Measurements from ENCODE around the gene ATXN3. TPM values are rescaled to one million over a fixed set of nuclear protein-coding genes. Genes with fewer than 3 reads are reported as not detected.
A peak's percentile ranks its signal among the peaks of the same experiment; 100 is the strongest.

The ATXN3 gene
- polyA plus RNA-seq (2013), result 15.8 and 16.2 TPM in 2 replicates

DNA sequence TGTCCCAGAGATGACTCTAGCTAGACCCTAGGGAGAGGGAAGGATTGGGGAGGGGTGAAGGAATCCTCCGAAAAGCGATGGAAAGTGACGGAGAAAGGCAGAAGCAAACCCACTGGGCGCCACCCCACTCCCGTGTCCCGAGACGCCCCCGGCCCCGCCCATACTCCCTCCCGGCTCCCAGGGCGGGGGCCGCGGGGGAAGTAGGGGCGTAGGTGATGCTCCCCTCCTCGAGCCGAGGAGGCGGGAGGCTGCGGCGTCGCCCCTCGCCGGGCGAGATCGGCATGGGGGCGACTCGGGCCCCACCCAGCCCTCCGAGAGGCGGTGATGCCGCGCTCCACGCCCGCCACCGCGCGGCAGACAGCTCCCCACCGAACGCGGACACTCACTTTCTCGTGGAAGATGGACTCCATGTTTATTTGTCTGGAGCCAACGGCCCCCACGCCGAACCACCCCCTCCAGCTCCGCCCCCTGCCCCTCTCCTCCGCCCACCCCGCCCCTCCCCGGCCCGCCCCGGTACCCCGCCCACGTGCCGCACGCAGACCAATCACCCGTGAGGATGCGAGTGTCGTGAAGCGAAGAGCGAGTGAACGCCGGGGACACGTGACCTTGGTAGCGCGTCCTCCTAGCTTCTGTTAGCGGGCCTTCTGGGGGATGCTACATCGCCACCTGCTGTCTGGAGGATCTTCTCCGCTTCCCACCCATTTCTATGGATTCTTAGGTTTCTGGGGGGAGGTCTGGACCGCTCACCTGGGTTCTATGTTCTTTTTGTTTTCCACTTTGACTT is at the start of gene ATXN3:
ATXN3 (minus strand) TSS at position 440 of the 784 bp plus-strand sequence; CDS start at position 410, 30 bp downstream.
- peak; percentile 98 for DNase-seq
- H3K79me2 ChIP-seq (ENCODE audit: control insufficient read depth, insufficient read depth, low read length, poor library complexity), result peaks cover 8% of the 10 kb centered on the region
- peak within 1 kb of the TSS; percentile 92 for H4K12ac ChIP-seq (ENCODE audit: low read depth, low read length)
- H3K4ac ChIP-seq (ENCODE audit: low read depth, low read length), result peak within 1 kb of the TSS; percentile 65
- H3K18ac ChIP-seq (ENCODE audit: low read length), result peak within 1 kb of the TSS; percentile 79
- peak within 1 kb of the TSS; percentile 89 for H3K14ac ChIP-seq (ENCODE audit: low read length)
- H2BK12ac ChIP-seq (ENCODE audit: low read length), result no peak within 1 kb of the TSS
- peak within 1 kb of the TSS; percentile 95 for H4K91ac ChIP-seq (ENCODE audit: low read depth, low read length)
- peak within 1 kb of the TSS; percentile 33 for H2AFZ ChIP-seq (ENCODE audit: insufficient read depth, low read length, poor library complexity)
- H3K23ac ChIP-seq (ENCODE audit: low read length), result no peak within 1 kb of the TSS
- H3K36me3 ChIP-seq (ENCODE audit: control insufficient read depth in 1 of 2, insufficient read depth in 2 of 2, low read length in 2 of 2), result no peaks in the 10 kb centered on the region
- no peak within 1 kb of the TSS for H2AK5ac ChIP-seq (ENCODE audit: low read length)
- H3K4me1 ChIP-seq (ENCODE audit: control insufficient read depth in 1 of 2, insufficient read depth in 2 of 2, low read length in 2 of 2), result peaks cover 0 to 3% of the 10 kb centered on the region in 2 experiments
- no peaks in the 10 kb centered on the region for H3K9me3 ChIP-seq (ENCODE audit: insufficient read depth, low read depth, low read length)
- H3K9ac ChIP-seq (ENCODE audit: low read length), result peak within 1 kb of the TSS; percentile 85
- peak within 1 kb of the TSS; percentile 99 for H3K4me3 ChIP-seq (ENCODE audit: low read depth, low read length)
- peaks cover 5% of the 10 kb centered on the region for H3K79me1 ChIP-seq (ENCODE audit: low read length)
- peak within 1 kb of the TSS; percentile 67 for H3K27ac ChIP-seq (ENCODE audit: low read depth, low read length)
- H3K4me2 ChIP-seq (ENCODE audit: low read length), result peak within 1 kb of the TSS; percentile 98
- no peaks in the 10 kb centered on the region for H3K27me3 ChIP-seq (ENCODE audit: insufficient read depth, low read length)
- H4K8ac ChIP-seq (ENCODE audit: low read depth, low read length), result peak within 1 kb of the TSS; percentile 96
- no CpG with 5 or more reads among the region's 66 CpGs for WGBS (ENCODE audit: extremely low coverage, insufficient coverage, insufficient read length)
- peak within 1 kb of the TSS; percentile 55 for H2BK120ac ChIP-seq (ENCODE audit: insufficient read depth, low read length, poor library complexity)
- peak within 1 kb of the TSS; percentile 57 for H2BK5ac ChIP-seq (ENCODE audit: low read depth, low read length, poor library complexity)

- Histone ChIP-seq H3K4ac (ENCODE audit: low read depth, low read length) (no peak overlapping the region), H3K4me2 (ENCODE audit: low read length) (no peak overlapping the region), H3K9ac (ENCODE audit: low read length) (no peak overlapping the region), H2BK5ac (ENCODE audit: low read depth, low read length, poor library complexity) (no peak overlapping the region), H3K9me3 (ENCODE audit: insufficient read depth, low read depth, low read length) (no peaks in the 10 kb centered on the region), H3K27ac (ENCODE audit: low read depth, low read length) (no peak overlapping the region), H3K23ac (ENCODE audit: low read length) (no peak overlapping the region), H2AFZ (ENCODE audit: insufficient read depth, low read length, poor library complexity) (no peak overlapping the region), H3K14ac (ENCODE audit: low read length) (no peak overlapping the region), H3K4me3 (ENCODE audit: low read depth, low read length) (no peak overlapping the region), H3K79me2 (ENCODE audit: control insufficient read depth, insufficient read depth, low read length, poor library complexity) (no peaks in the 10 kb centered on the region), H4K8ac (ENCODE audit: low read depth, low read length) (no peak overlapping the region), H2AK5ac (ENCODE audit: low read length) (no peak overlapping the region), H3K36me3 (ENCODE audit: control insufficient read depth in 1 of 2, insufficient read depth in 2 of 2, low read length in 2 of 2) (peaks cover 13 to 27% of the 10 kb centered on the region in 2 experiments), H4K91ac (ENCODE audit: low read depth, low read length) (no peak overlapping the region), H3K4me1 (ENCODE audit: control insufficient read depth in 1 of 2, insufficient read depth in 2 of 2, low read length in 2 of 2) (no peaks in the 10 kb centered on the region), H2BK120ac (ENCODE audit: insufficient read depth, low read length, poor library complexity) (no peak overlapping the region), H3K79me1 (ENCODE audit: low read length) (no peaks in the 10 kb centered on the region), H4K12ac (ENCODE audit: low read depth, low read length) (no peak overlapping the region), H3K18ac (ENCODE audit: low read length) (no peak overlapping the region), H3K27me3 (ENCODE audit: insufficient read depth, low read length) (no peaks in the 10 kb centered on the region), H2BK12ac (ENCODE audit: low read length) (no peak overlapping the region)
- WGBS (ENCODE audit: extremely low coverage, insufficient coverage, insufficient read length), result 100% methylated on average over 1 of the region's 3 CpGs
- DNase-seq, result no peak
These were observed 48.0 kb upstream of the ATXN3 start for GRCh38 chr14:92154283-92154942.

- Histone ChIP-seq H3K23ac (ENCODE audit: low read length) (no peak overlapping the region), H4K12ac (ENCODE audit: low read depth, low read length) (no peak overlapping the region), H3K14ac (ENCODE audit: low read length) (no peak overlapping the region), H2BK120ac (ENCODE audit: insufficient read depth, low read length, poor library complexity) (no peak overlapping the region), H3K4me3 (ENCODE audit: low read depth, low read length) (no peak overlapping the region), H3K4me1 (ENCODE audit: control insufficient read depth in 1 of 2, insufficient read depth in 2 of 2, low read length in 2 of 2) (no peaks in the 10 kb centered on the region), H3K79me2 (ENCODE audit: control insufficient read depth, insufficient read depth, low read length, poor library complexity) (no peaks in the 10 kb centered on the region), H4K91ac (ENCODE audit: low read depth, low read length) (no peak overlapping the region), H3K9me3 (ENCODE audit: insufficient read depth, low read depth, low read length) (no peaks in the 10 kb centered on the region), H2BK12ac (ENCODE audit: low read length) (no peak overlapping the region), H3K79me1 (ENCODE audit: low read length) (no peaks in the 10 kb centered on the region), H3K9ac (ENCODE audit: low read length) (no peak overlapping the region), H3K36me3 (ENCODE audit: control insufficient read depth in 1 of 2, insufficient read depth in 2 of 2, low read length in 2 of 2) (peaks cover 13 to 26% of the 10 kb centered on the region in 2 experiments), H3K4me2 (ENCODE audit: low read length) (no peak overlapping the region), H3K27ac (ENCODE audit: low read depth, low read length) (no peak overlapping the region), H4K8ac (ENCODE audit: low read depth, low read length) (no peak overlapping the region), H2AFZ (ENCODE audit: insufficient read depth, low read length, poor library complexity) (no peak overlapping the region), H2BK5ac (ENCODE audit: low read depth, low read length, poor library complexity) (no peak overlapping the region), H3K4ac (ENCODE audit: low read depth, low read length) (no peak overlapping the region), H2AK5ac (ENCODE audit: low read length) (no peak overlapping the region), H3K18ac (ENCODE audit: low read length) (no peak overlapping the region), H3K27me3 (ENCODE audit: insufficient read depth, low read length) (no peaks in the 10 kb centered on the region)
- WGBS (ENCODE audit: extremely low coverage, insufficient coverage, insufficient read length), result no CpG with 5 or more reads among the region's 1 CpG
- no peak for DNase-seq
These were observed 47.2 kb upstream of the ATXN3 start for GRCh38 chr14:92153581-92153980.

DNA sequence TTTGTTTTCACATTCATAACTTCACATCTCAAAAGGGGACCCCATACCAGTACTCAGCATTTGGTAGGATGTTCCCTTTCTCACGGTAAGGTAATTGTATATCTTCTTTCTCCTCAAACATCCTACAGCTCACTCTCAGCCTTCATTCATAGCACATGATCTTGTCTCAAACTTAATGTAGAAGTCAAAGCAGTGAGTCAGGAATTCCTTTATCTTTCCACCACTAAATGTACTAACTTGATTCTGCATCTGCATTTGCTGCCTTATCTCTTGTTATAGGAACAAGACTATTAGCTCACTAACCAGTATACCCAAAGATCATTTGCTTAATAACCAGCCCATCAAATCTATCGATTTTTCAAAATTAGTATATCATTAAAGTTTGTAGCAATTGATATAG is 38.3 kb upstream of the ATXN3 start:
- H3K4me3 ChIP-seq (ENCODE audit: low read depth, low read length), result no peak overlapping the region
- H3K36me3 ChIP-seq (ENCODE audit: control insufficient read depth in 1 of 2, insufficient read depth in 2 of 2, low read length in 2 of 2), result peaks cover 20 to 33% of the 10 kb centered on the region in 2 experiments
- no peak overlapping the region for H3K9ac ChIP-seq (ENCODE audit: low read length)
- H3K4ac ChIP-seq (ENCODE audit: low read depth, low read length), result no peak overlapping the region
- no CpG with 5 or more reads among the region's 2 CpGs for WGBS (ENCODE audit: extremely low coverage, insufficient coverage, insufficient read length)
- no peak overlapping the region for H3K23ac ChIP-seq (ENCODE audit: low read length)
- H3K27ac ChIP-seq (ENCODE audit: low read depth, low read length), result no peak overlapping the region
- no peak overlapping the region for H2AFZ ChIP-seq (ENCODE audit: insufficient read depth, low read length, poor library complexity)
- H3K4me2 ChIP-seq (ENCODE audit: low read length), result no peak overlapping the region
- no peak overlapping the region for H3K18ac ChIP-seq (ENCODE audit: low read length)
- H3K14ac ChIP-seq (ENCODE audit: low read length), result no peak overlapping the region
- no peak overlapping the region for H4K12ac ChIP-seq (ENCODE audit: low read depth, low read length)
- no peak overlapping the region for H4K91ac ChIP-seq (ENCODE audit: low read depth, low read length)
- H2BK120ac ChIP-seq (ENCODE audit: insufficient read depth, low read length, poor library complexity), result no peak overlapping the region
- H3K9me3 ChIP-seq (ENCODE audit: insufficient read depth, low read depth, low read length), result no peaks in the 10 kb centered on the region
- H3K4me1 ChIP-seq (ENCODE audit: control insufficient read depth in 1 of 2, insufficient read depth in 2 of 2, low read length in 2 of 2), result no peaks in the 10 kb centered on the region
- H4K8ac ChIP-seq (ENCODE audit: low read depth, low read length), result no peak overlapping the region
- no peaks in the 10 kb centered on the region for H3K27me3 ChIP-seq (ENCODE audit: insufficient read depth, low read length)
- H2AK5ac ChIP-seq (ENCODE audit: low read length), result no peak overlapping the region
- H3K79me2 ChIP-seq (ENCODE audit: control insufficient read depth, insufficient read depth, low read length, poor library complexity), result no peaks in the 10 kb centered on the region
- H2BK12ac ChIP-seq (ENCODE audit: low read length), result no peak overlapping the region
- H2BK5ac ChIP-seq (ENCODE audit: low read depth, low read length, poor library complexity), result no peak overlapping the region
- no peak for DNase-seq
- H3K79me1 ChIP-seq (ENCODE audit: low read length), result no peaks in the 10 kb centered on the region
